K562 (cell line): ENCODE data around the gene MYL6B. TPM values are rescaled to one million over a fixed set of nuclear protein-coding genes. Genes with fewer than 3 reads are reported as not detected.

ENCODE experiments used
- GTF2E2 ChIP-seq: fragments of 200-800 bp; sonication (Bioruptor generic); IDR thresholded peaks from 2 replicates; pipeline ENCODE4 v1.6.1; 2016; ENCODE audit warnings: missing genetic modification characterization, missing compliant biosample characterization
- HMG20B ChIP-seq: fragments of 250-450 bp; sonication (Bioruptor Pico); IDR thresholded peaks from 2 replicates; pipeline ENCODE4 v1.5.0; 2021; ENCODE audit warnings: mild to moderate bottlenecking
- PHF8 ChIP-seq: fragments of 200-600 bp; sonication (generic); IDR thresholded peaks from 2 replicates; pipeline ENCODE4 v1.6.1; 2012; ENCODE audit warnings: mixed run types, mild to moderate bottlenecking, inconsistent platforms, low read length, moderate library complexity, borderline replicate concordance
- PRDM10 ChIP-seq: fragments of 450-650 bp; IDR thresholded peaks from 2 replicates; pipeline ENCODE4 v1.6.1; 2018; ENCODE audit not compliant: partially characterized antibody
- SFPQ ChIP-seq: fragments of 200-400 bp; formaldehyde crosslinking; IDR thresholded peaks from 2 replicates; pipeline ENCODE4 v1.6.1; 2017; ENCODE audit warnings: mild to moderate bottlenecking, low read depth, low read length, moderate library complexity
- ZNF507 ChIP-seq: conservative IDR thresholded peaks from 2 replicates; pipeline ENCODE4 v1.6.1; 2017; ENCODE audit warnings: missing genetic modification characterization, missing compliant biosample characterization
- ZNF740 ChIP-seq, 3 experiments: fragments of 200-800 bp in 1 of 3; sonication (Bioruptor generic) in 1 of 3; sonication (generic) in 1 of 3; formaldehyde crosslinking in 1 of 3; IDR thresholded peaks; 2 replicates each; pipeline versions ENCODE4 v1.6.1 to v1.8.0; 2016 to 2022; ENCODE audit warnings: mild to moderate bottlenecking in 2 of 3, missing compliant biosample characterization in 2 of 3, missing genetic modification characterization in 2 of 3, missing genetic modification reagents in 1 of 3
- polyA plus RNA-seq, 8 experiments: library from polyadenylated mRNA; depleted of rRNA in 4 of 8; stranded (reverse) in 5 of 8; unstranded in 3 of 8; fragments of >200 nt; fragmentation: Nextera tagmentation in 2 of 8; fragmentation: Illumina TruSeq in 1 of 8; extraction: Ambion mirVana in 2 of 8; extraction: Trizol in 1 of 8; gene quantifications; 2 replicates each; pipeline versions ENCODE4 v1.2.1 to v1.2.3, GENCODE V29; 2011 to 2014; ENCODE audit warnings: inconsistent platforms in 1 of 8, missing spikeins in 1 of 8
- total RNA-seq, 7 experiments: library from RNA; depleted of rRNA in 6 of 7; stranded (reverse); fragments of >200 nt in 6 of 7; fragmentation: Illumina TruSeq in 2 of 7; extraction: Trizol in 2 of 7; gene quantifications; 2 replicates each; pipeline versions ENCODE4 v1.2.1 to v1.2.3, GENCODE V29; 2011 to 2021; ENCODE audit warnings: low replicate concordance in 1 of 7
- TF ChIP-seq, protein P1 (sequence below): fragments of 450-650 bp; IDR thresholded peaks from 2 replicates; pipeline ENCODE4 v1.6.1; 2016; ENCODE audit warnings: low read depth, mild to moderate bottlenecking, moderate library complexity
- TF ChIP-seq, protein P2 (sequence below), 2 experiments: fragments of 450-650 bp in 1 of 2; sonication (generic) in 1 of 2; formaldehyde crosslinking in 1 of 2; IDR thresholded peaks in 1 of 2; conservative IDR thresholded peaks in 1 of 2; 2 replicates each; pipeline versions ENCODE4 v1.6.1 to v1.8.1; 2016 to 2023; ENCODE audit warnings: mild to moderate bottlenecking in 2 of 2, moderate library complexity in 2 of 2, inconsistent platforms in 1 of 2, missing genetic modification reagents in 1 of 2
- TF ChIP-seq, protein P3 (sequence below), 2 experiments: fragments of 200-800 bp in 1 of 2; sonication (Bioruptor generic) in 1 of 2; sonication (generic) in 1 of 2; formaldehyde crosslinking in 1 of 2; IDR thresholded peaks in 1 of 2; conservative IDR thresholded peaks in 1 of 2; 2 replicates each; pipeline versions ENCODE4 v1.5.0 to v1.6.1; 2016 to 2020; ENCODE audit warnings: missing compliant biosample characterization in 1 of 2, missing genetic modification characterization in 1 of 2, missing genetic modification reagents in 1 of 2
- TF ChIP-seq, protein P4 (sequence below): sonication (generic); formaldehyde crosslinking; IDR thresholded peaks from 2 replicates; pipeline ENCODE4 v1.5.0; 2020; ENCODE audit warnings: missing genetic modification reagents

The MYL6B gene
- total and polyA plus RNA-seq, 9 of the 15 experiments (the other 6 are each of a cell fraction or from before 2014, with no cell fraction given): 42.8 to 77.3 (median 68.6) TPM

DNA sequence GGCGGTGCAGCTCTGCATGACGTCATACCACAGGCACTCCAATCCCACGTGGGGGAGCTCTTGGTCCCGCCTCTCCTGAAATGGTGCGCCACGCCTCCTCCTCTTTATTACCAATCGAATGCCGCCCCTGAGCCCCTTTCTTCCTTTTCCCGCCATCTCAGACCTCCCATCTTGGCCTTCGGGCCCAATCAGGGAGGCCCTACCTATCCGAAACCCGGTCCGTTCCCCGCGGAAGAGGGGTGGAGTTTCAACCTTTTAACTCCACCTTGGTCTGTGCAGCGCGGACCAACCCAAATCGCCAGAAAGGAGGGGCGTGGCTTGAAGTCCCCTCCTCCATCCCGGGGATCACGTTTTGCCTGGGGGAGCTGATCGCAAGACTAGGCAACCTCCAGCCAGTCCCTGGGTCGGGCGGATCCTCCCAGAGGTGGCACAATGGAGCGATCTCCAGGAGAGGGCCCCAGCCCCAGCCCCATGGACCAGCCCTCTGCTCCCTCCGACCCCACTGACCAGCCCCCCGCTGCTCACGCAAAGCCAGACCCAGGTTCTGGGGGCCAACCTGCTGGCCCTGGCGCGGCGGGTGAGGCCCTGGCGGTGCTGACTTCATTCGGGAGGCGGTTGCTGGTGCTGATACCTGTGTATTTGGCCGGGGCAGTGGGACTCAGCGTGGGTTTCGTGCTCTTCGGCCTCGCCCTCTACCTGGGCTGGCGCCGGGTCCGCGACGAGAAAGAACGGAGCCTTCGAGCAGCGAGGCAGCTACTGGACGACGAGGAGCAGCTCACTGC is 24.3 kb upstream of the MYL6B start, which contains the start of gene ESYT1 (continued):
- TF ChIP-seq, protein P1, sequence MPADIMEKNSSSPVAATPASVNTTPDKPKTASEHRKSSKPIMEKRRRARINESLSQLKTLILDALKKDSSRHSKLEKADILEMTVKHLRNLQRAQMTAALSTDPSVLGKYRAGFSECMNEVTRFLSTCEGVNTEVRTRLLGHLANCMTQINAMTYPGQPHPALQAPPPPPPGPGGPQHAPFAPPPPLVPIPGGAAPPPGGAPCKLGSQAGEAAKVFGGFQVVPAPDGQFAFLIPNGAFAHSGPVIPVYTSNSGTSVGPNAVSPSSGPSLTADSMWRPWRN: no peak
- TF ChIP-seq, protein P2, sequence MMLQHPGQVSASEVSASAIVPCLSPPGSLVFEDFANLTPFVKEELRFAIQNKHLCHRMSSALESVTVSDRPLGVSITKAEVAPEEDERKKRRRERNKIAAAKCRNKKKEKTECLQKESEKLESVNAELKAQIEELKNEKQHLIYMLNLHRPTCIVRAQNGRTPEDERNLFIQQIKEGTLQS (IDR thresholded peaks at IDR 0.05): peak; percentile 100
- TF ChIP-seq, protein P2 (CRISPR knock-in tag; conservative IDR thresholded peaks at IDR 0.05): peak; percentile 86
- TF ChIP-seq PHF8 (peak; percentile 56; the same call in 1 of the 2 replicates), GTF2E2 (peak; percentile 61; the same call in 1 of the 2 replicates), ZNF507 (tag) (no peak), SFPQ (no peak), PRDM10 (peak; percentile 85), HMG20B (CRISPR knock-in tag) (no peak), ZNF740 (CRISPR knock-in tag; IDR thresholded peaks at IDR 0.05) (peak; percentile 61), ZNF740 (tag; IDR thresholded peaks at IDR 0.05) (peak in 1 of 2 experiments; percentile 71; a peak in 2 of 4 replicates)
- TF ChIP-seq, protein P3, sequence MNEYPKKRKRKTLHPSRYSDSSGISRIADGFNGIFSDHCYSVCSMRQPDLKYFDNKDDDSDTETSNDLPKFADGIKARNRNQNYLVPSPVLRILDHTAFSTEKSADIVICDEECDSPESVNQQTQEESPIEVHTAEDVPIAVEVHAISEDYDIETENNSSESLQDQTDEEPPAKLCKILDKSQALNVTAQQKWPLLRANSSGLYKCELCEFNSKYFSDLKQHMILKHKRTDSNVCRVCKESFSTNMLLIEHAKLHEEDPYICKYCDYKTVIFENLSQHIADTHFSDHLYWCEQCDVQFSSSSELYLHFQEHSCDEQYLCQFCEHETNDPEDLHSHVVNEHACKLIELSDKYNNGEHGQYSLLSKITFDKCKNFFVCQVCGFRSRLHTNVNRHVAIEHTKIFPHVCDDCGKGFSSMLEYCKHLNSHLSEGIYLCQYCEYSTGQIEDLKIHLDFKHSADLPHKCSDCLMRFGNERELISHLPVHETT (CRISPR knock-in tag; conservative IDR thresholded peaks at IDR 0.05 in 1 of 2, IDR thresholded peaks at IDR 0.05 in 1 of 2): peak in 1 of 2 experiments; percentile 83; a peak in 2 of 4 replicates
- TF ChIP-seq, protein P4, sequence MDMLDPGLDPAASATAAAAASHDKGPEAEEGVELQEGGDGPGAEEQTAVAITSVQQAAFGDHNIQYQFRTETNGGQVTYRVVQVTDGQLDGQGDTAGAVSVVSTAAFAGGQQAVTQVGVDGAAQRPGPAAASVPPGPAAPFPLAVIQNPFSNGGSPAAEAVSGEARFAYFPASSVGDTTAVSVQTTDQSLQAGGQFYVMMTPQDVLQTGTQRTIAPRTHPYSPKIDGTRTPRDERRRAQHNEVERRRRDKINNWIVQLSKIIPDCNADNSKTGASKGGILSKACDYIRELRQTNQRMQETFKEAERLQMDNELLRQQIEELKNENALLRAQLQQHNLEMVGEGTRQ (CRISPR knock-in tag): peak; percentile 74
